ENCODE measurements around the gene RGMA. TPM values are rescaled to one million over a fixed set of nuclear protein-coding genes. Genes with fewer than 3 reads are reported as not detected.

RGMA gene
- total and polyA plus RNA-seq, 8 donors, result 4.6 to 18.5 (median 13.9) TPM

DNA sequence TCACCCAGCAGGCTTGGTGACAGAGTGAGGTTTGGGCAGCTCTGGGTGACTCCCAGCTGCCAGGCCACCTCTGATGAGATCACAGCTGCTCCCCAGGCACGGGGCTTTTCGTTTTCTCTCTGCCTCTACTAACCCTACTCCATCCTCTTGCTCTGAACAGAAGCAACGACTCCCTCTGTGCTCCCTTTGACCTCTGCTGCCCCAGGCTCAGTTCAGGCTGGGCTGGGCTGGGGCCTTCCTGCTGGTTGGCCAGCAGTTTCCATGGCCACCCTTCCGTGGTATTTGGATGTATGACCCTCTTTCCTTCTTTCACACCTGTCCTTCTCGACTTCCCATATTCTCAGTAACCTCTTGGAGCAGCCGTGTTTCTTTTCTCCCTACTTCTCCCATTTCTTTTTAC is 8.6 kb downstream of the RGMA start:
- H3K4me1 ChIP-seq, result no peaks in the 10 kb centered on the region
- ATAC-seq (no peak), DNase-seq (no peak)
- intact Hi-C loops (cut with DNase I), result no loop called here
- H3K4me3 ChIP-seq, result no peak overlapping the region
- H3K27ac ChIP-seq, result no peak overlapping the region
- TF ChIP-seq, protein P1, sequence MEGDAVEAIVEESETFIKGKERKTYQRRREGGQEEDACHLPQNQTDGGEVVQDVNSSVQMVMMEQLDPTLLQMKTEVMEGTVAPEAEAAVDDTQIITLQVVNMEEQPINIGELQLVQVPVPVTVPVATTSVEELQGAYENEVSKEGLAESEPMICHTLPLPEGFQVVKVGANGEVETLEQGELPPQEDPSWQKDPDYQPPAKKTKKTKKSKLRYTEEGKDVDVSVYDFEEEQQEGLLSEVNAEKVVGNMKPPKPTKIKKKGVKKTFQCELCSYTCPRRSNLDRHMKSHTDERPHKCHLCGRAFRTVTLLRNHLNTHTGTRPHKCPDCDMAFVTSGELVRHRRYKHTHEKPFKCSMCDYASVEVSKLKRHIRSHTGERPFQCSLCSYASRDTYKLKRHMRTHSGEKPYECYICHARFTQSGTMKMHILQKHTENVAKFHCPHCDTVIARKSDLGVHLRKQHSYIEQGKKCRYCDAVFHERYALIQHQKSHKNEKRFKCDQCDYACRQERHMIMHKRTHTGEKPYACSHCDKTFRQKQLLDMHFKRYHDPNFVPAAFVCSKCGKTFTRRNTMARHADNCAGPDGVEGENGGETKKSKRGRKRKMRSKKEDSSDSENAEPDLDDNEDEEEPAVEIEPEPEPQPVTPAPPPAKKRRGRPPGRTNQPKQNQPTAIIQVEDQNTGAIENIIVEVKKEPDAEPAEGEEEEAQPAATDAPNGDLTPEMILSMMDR (IDR thresholded peaks at IDR 0.05), result no peak
- H3K27me3 ChIP-seq, result peaks cover 0 to 59% of the 10 kb centered on the region in 2 donors
- no peaks in the 10 kb centered on the region for H3K9me3 ChIP-seq
- no peaks in the 10 kb centered on the region for H3K36me3 ChIP-seq

GRCh38 chr15:93076875-93077274 is 12.1 kb downstream of the RGMA start:
- no peaks in the 10 kb centered on the region for H3K9me3 ChIP-seq
- intact Hi-C loops (cut with DNase I), result no loop called here
- H3K27ac ChIP-seq, result no peak overlapping the region
- DNase-seq (no peak), ATAC-seq (no peak)
- H3K36me3 ChIP-seq, result no peaks in the 10 kb centered on the region
- H3K27me3 ChIP-seq, result peaks cover 11 to 71% of the 10 kb centered on the region in 2 donors
- no peak overlapping the region for H3K4me3 ChIP-seq
- H3K4me1 ChIP-seq, result peaks cover 0 to 20% of the 10 kb centered on the region in 2 donors
- TF ChIP-seq, protein P1 (IDR thresholded peaks at IDR 0.05), result no peak

GRCh38 chr15:93076217-93076616 is 12.8 kb downstream of the RGMA start:
- TF ChIP-seq, protein P1 (IDR thresholded peaks at IDR 0.05), result no peak
- Histone ChIP-seq H3K27ac (no peak overlapping the region), H3K36me3 (no peaks in the 10 kb centered on the region), H3K27me3 (peaks cover 14 to 76% of the 10 kb centered on the region in 2 donors), H3K4me1 (peaks cover 0 to 20% of the 10 kb centered on the region in 2 donors), H3K9me3 (no peaks in the 10 kb centered on the region), H3K4me3 (no peak overlapping the region)
- intact Hi-C loops (cut with DNase I), result no loop called here
- ATAC-seq, result no peak
- no peak for DNase-seq

DNA sequence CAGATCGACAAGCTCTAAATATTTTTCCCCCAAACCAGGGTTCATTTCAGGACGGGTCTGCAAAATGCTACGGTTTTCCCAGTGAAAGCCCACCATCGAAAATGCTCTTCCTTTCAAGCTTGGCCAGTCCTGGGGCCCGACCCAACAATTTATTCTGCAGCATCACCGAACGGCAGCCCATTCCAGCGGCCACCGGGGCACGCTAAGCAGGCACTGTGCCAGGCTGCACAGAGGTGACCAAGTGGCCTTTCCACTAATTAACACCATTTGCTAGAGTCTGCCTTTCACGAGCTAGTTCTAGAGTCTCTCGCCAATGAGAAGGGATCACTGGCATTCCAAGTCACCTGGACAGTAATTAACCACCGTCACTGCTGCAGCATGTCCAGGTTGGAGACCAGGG is 14.4 kb downstream of the RGMA start:
- TF ChIP-seq, protein P1 (IDR thresholded peaks at IDR 0.05), result no peak
- DNase-seq, result no peak
- H3K9me3 ChIP-seq, result no peaks in the 10 kb centered on the region
- ATAC-seq, result no peak
- H3K4me1 ChIP-seq, result peaks cover 0 to 20% of the 10 kb centered on the region in 2 donors
- H3K36me3 ChIP-seq, result no peaks in the 10 kb centered on the region
- no peak overlapping the region for H3K27ac ChIP-seq
- H3K27me3 ChIP-seq, result peaks cover 14 to 86% of the 10 kb centered on the region in 2 donors
- intact Hi-C loops (cut with DNase I), result no loop called here
- H3K4me3 ChIP-seq, result no peak overlapping the region

GRCh38 chr15:93073465-93073952 is 15.5 kb downstream of the RGMA start:
- peak; percentile 4 for ATAC-seq
- no peaks in the 10 kb centered on the region for H3K9me3 ChIP-seq
- H3K4me3 ChIP-seq, result peak overlapping the region; percentile 51 to 52
- intact Hi-C loops (cut with DNase I), result no loop called here
- TF ChIP-seq, protein P1 (IDR thresholded peaks at IDR 0.05), result no peak
- DNase-seq, result peak in 1 of 4 donors; percentile 35
- peaks cover 0 to 20% of the 10 kb centered on the region in 2 donors for H3K4me1 ChIP-seq
- no peaks in the 10 kb centered on the region for H3K36me3 ChIP-seq
- H3K27ac ChIP-seq, result no peak overlapping the region
- peaks cover 14 to 82% of the 10 kb centered on the region in 2 donors for H3K27me3 ChIP-seq
